ENCODE data around the gene MLN. TPM values are rescaled to one million over a fixed set of nuclear protein-coding genes. Genes with fewer than 3 reads are reported as not detected.

Gene MLN
- total and polyA plus RNA-seq, 12 donors, result not detected

DNA sequence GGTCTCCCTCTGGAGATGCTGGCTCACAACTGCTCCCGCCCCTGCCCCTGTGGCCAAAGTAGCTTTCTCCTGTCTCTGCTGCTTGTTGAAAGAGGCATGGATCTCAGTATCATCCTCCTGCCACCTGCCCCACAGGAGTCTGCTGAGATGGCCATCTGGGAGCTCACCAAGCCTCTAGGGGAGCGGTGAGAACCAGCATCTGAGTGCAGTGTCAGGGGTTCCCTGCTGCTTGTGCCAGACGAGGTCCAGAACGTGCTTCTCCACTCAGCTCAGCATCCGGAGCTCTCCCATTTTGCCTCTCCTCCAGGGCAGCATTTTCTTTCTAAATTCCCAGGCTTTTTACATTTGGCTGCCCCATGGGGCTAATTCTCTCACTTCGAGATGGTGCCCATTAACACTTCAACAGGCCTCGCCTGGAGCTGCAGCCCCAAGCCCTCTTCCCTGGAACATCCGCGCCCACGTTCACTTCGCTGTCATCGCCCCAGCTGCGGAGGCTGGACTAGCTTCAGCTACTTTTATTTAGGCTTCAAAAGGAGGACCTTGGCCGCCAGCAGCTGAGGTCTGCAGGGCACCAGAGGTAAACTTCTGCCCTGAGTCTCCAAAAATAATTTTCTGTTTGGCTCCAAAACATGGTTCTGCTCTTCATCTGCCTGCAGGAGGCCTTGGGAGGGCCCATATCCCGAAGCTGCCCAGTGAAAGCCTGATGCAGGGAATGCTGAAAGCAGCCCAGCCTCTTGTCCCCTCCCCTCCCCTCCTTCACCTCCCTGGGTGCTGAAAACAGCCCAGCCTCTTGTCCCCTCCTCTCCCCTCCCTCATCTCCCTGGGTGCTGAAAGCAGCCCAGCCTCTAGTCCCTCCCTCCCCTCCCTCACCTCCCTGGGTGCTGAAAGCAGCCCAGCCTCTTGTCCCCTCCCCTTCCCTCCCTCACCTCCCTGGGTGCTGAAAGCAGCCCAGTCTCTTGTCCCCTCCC, 25.2 kb upstream of the MLN start:
- ATAC-seq, result peak in 7 of 8 donors; percentile 24 to 77 (median 48)
- no peaks in the 10 kb centered on the region for H3K9me3 ChIP-seq
- DNase-seq, result peak in 1 of 2 donors; percentile 25
- peaks cover 0 to 18% (median 10%) of the 10 kb centered on the region in 9 donors for H3K4me1 ChIP-seq
- H3K27me3 ChIP-seq, result peaks cover 0 to 48% (median 14%) of the 10 kb centered on the region in 7 donors
- no peaks in the 10 kb centered on the region for H3K36me3 ChIP-seq
- H3K4me3 ChIP-seq, result no peak overlapping the region
- 19 to 28% methylated on average over 15 of the region's 15 CpGs for WGBS, 2 donors
- TF ChIP-seq, protein P1, sequence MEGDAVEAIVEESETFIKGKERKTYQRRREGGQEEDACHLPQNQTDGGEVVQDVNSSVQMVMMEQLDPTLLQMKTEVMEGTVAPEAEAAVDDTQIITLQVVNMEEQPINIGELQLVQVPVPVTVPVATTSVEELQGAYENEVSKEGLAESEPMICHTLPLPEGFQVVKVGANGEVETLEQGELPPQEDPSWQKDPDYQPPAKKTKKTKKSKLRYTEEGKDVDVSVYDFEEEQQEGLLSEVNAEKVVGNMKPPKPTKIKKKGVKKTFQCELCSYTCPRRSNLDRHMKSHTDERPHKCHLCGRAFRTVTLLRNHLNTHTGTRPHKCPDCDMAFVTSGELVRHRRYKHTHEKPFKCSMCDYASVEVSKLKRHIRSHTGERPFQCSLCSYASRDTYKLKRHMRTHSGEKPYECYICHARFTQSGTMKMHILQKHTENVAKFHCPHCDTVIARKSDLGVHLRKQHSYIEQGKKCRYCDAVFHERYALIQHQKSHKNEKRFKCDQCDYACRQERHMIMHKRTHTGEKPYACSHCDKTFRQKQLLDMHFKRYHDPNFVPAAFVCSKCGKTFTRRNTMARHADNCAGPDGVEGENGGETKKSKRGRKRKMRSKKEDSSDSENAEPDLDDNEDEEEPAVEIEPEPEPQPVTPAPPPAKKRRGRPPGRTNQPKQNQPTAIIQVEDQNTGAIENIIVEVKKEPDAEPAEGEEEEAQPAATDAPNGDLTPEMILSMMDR (IDR thresholded peaks at IDR 0.05), result no peak
- intact Hi-C loops (cut with DNase I), result no loop called here
- no peak overlapping the region for H3K27ac ChIP-seq

DNA sequence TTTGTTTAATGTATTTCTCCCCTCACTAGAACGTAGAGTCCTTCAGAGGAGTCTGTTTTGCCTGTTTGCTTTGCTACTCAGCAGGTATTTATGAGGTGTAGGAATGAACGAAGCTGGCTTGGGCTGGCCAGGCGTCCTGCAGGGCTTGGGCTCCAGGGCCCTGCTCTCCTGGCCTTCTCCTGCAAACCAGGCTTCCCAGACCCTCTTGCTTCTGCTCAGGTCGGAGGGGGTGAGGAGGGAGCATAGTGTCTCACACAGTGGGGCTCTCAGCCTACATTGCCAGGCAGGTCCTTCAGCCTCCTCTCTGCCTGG, 24.6 kb upstream of the MLN start:
- TF ChIP-seq, protein P1 (IDR thresholded peaks at IDR 0.05), result no peak
- no peak for DNase-seq
- 23 to 28% methylated on average over 4 of the region's 4 CpGs for WGBS, 2 donors
- Histone ChIP-seq H3K27ac (no peak overlapping the region), H3K9me3 (no peaks in the 10 kb centered on the region), H3K36me3 (no peaks in the 10 kb centered on the region), H3K4me1 (peaks cover 0 to 19% (median 10%) of the 10 kb centered on the region in 9 donors), H3K27me3 (peaks cover 0 to 50% (median 14%) of the 10 kb centered on the region in 7 donors), H3K4me3 (no peak overlapping the region)
- peak in 1 of 8 donors; percentile 23 for ATAC-seq
- intact Hi-C loops (cut with DNase I), result no loop called here

DNA sequence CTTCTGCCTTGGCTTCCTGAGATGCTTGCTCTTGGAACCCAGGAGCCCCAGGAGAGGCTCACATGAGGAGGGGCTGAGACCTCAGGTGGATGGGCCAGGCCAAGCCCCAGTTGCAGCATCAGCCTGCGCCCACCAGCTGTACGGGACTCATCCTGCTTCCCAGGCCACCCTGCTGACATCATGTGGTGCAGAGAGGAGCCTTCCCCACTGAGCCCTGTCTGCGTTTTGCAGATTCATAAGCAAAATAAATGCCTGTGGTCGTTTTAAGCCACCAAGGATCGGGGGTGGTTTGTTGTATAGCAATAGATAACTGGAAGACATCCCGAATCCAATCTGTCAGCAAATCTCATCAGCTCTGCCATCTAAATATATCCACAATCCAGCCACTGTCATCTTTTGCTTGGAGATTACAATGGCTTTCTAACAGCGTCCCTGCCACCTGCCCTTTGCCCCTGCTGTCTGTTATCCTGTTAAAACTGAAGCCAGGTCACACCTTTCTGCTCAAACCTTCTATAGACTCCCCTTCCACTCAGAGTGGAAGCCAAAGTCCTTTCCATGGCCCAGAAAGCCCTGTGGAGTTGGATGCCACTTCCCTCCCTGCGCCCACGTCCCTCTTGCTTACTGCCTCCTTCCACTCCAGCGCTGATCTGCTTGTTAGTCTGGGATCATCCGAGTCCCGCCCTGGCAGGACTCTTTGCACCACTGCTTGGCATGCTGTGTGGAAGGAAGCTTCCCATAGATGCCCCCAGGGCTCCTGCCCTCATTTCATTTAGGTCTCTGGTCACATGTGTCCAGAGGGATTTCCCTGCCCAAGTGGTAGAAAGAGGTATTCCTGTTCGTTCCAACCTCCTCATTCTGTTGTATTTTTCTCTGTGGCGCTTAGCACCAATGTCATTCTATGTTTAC, 24.0 kb upstream of the MLN start:
- intact Hi-C loops (cut with DNase I), result no loop called here
- WGBS, 2 donors, result 62 to 67% methylated on average over 14 of the region's 14 CpGs
- H3K9me3 ChIP-seq, result no peaks in the 10 kb centered on the region
- peaks cover 0 to 50% (median 14%) of the 10 kb centered on the region in 7 donors for H3K27me3 ChIP-seq
- no peak for ATAC-seq
- peaks cover 0 to 19% (median 10%) of the 10 kb centered on the region in 9 donors for H3K4me1 ChIP-seq
- no peaks in the 10 kb centered on the region for H3K36me3 ChIP-seq
- no peak overlapping the region for H3K27ac ChIP-seq
- H3K4me3 ChIP-seq, result no peak overlapping the region
- TF ChIP-seq, protein P1 (IDR thresholded peaks at IDR 0.05), result no peak
- no peak for DNase-seq

DNA sequence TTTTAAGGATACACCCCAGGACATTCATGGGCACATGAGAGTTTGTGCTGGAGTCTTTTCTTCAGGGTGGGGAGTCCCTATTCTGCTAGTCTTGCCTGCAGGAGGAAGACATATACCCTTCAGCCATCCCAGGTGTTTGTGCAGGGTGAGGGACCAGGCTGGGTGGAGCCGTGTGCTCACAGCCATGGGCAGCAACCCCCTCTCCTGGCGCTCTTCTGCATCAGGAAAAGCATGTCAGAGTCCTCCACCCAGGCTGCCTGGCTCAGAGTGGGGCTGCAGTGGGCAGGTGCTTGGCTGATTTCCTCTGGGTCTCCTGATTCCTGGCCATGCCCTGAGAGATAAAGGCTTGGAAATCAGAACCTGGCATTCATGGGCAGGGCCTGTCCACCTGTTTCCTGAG, 22.7 kb upstream of the MLN start:
- no peak for DNase-seq
- TF ChIP-seq, protein P1 (IDR thresholded peaks at IDR 0.05), result no peak

More for the DNA sequence above, 22.7 kb upstream of the MLN start:
- 24 to 57% methylated on average over 2 of the region's 2 CpGs for WGBS, 2 donors
- H3K4me1 ChIP-seq, result peaks cover 0 to 19% (median 10%) of the 10 kb centered on the region in 9 donors
- intact Hi-C loops (cut with DNase I), result no loop called here
- no peak for ATAC-seq
- H3K9me3 ChIP-seq, result no peaks in the 10 kb centered on the region
- no peaks in the 10 kb centered on the region for H3K36me3 ChIP-seq
- H3K27me3 ChIP-seq, result peaks cover 0 to 49% (median 13%) of the 10 kb centered on the region in 7 donors
- no peak overlapping the region for H3K4me3 ChIP-seq
- no peak overlapping the region for H3K27ac ChIP-seq
